ENCODE data around the gene GALR1. TPM values are rescaled to one million over a fixed set of nuclear protein-coding genes. Genes with fewer than 3 reads are reported as not detected.

Gene GALR1
- total and polyA plus RNA-seq, 10 donors, result not detected

DNA sequence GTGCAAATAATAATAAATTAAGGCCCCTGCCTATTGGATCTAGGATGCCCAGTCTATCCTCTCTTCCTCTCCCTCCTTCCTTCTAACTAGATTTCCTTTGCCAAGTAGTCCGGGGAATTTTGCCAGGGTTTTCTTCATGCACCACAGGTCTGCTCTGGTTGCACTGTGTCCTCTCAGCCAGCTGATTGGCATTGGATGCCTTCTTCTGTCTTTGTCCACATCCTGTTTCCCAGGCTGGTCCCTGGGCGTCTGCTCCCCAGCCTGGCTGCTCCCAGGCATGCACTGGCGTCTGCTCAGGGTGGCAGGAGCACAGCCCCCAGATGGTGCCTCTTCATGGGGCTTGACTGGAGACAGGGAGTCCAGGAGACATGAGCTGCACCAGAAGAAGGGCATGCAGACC lies 66.4 kb downstream of the GALR1 start:
- 61 to 83% (median 71%) methylated on average over 3 of the region's 3 CpGs for WGBS, 5 donors
- Histone ChIP-seq H3K9me3 (no peaks in the 10 kb centered on the region), H3K27me3 (replicated peaks in 1 of 7) (peaks cover 0 to 30% (median 0%) of the 10 kb centered on the region in 7 donors), H3K36me3 (no peaks in the 10 kb centered on the region), H3K4me1 (no peaks in the 10 kb centered on the region), H3K4me3 (no peak overlapping the region), H3K27ac (no peak overlapping the region)
- intact Hi-C loops (cut with DNase I; ENCODE audit: low total_unique reads), result no loop called here
- TF ChIP-seq, protein P1, sequence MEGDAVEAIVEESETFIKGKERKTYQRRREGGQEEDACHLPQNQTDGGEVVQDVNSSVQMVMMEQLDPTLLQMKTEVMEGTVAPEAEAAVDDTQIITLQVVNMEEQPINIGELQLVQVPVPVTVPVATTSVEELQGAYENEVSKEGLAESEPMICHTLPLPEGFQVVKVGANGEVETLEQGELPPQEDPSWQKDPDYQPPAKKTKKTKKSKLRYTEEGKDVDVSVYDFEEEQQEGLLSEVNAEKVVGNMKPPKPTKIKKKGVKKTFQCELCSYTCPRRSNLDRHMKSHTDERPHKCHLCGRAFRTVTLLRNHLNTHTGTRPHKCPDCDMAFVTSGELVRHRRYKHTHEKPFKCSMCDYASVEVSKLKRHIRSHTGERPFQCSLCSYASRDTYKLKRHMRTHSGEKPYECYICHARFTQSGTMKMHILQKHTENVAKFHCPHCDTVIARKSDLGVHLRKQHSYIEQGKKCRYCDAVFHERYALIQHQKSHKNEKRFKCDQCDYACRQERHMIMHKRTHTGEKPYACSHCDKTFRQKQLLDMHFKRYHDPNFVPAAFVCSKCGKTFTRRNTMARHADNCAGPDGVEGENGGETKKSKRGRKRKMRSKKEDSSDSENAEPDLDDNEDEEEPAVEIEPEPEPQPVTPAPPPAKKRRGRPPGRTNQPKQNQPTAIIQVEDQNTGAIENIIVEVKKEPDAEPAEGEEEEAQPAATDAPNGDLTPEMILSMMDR (IDR thresholded peaks at IDR 0.05 in 8 of 11, conservative IDR thresholded peaks at IDR 0.05 in 3 of 11), result no peak
- TF ChIP-seq POLR2A (IDR thresholded peaks at IDR 0.05) (no peak), POLR2AphosphoS5 (IDR thresholded peaks at IDR 0.05) (no peak)
- no peak for DNase-seq

DNA sequence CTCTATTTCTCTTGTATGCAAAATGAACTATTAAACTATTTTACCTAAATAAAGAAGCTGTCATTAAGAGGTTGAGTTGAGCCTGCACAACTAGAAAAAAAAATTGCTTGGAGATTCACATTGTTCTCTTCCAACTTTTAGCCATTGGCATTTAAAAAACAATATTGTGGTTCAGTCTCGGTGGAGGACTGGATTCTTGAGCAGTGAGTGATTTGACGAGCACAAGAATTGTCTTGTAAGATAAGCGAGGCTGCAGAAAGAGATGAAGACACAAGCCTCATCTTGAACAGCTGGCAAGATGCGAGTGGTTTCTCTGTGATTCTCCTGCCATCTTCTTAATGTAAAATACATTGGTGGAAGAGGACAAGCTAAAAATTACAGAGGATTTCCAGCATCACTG lies 67.0 kb downstream of the GALR1 start:
- no peaks in the 10 kb centered on the region for H3K9me3 ChIP-seq
- no peaks in the 10 kb centered on the region for H3K36me3 ChIP-seq
- peaks cover 0 to 33% (median 0%) of the 10 kb centered on the region in 7 donors for H3K27me3 ChIP-seq (replicated peaks in 1 of 7)
- H3K4me1 ChIP-seq, result no peaks in the 10 kb centered on the region
- H3K27ac ChIP-seq, result no peak overlapping the region
- H3K4me3 ChIP-seq, result no peak overlapping the region
- no peak for TF ChIP-seq POLR2A (IDR thresholded peaks at IDR 0.05)
- TF ChIP-seq, protein P1 (IDR thresholded peaks at IDR 0.05 in 8 of 11, conservative IDR thresholded peaks at IDR 0.05 in 3 of 11), result no peak
- no peak for TF ChIP-seq POLR2AphosphoS5 (IDR thresholded peaks at IDR 0.05)
- 83 to 93% (median 90%) methylated on average over 4 of the region's 4 CpGs for WGBS, 5 donors
- DNase-seq, result no peak
- intact Hi-C loops (cut with DNase I; ENCODE audit: low total_unique reads), result no loop called here

DNA sequence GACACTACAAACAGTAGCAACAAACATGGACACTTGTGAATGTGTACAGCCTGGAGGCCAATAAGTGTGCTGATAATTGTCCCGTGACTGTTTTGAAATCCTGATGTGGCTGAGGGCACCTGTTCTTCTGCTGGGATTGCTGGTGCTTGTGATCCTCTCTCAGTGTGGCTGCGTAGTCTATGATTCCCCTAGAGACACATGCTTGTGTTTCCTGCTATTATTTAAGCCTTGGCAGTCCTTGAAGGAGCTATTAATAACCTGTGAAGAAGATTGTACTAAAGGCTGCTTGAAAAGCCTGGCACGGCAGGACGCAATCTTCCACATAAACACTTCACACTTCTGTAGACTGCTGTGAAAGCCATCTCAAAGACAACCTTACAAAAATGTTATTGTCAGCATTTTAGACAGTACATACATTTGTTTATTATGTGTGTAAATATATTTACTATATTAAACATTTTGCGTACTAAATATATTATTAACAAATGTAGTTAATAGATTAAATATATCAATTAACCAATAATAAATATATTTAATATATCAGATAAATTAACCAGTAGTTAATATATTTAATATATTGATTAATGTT lies 71.4 kb downstream of the GALR1 start:
- H3K27ac ChIP-seq, result no peak overlapping the region
- H3K9me3 ChIP-seq, result no peaks in the 10 kb centered on the region
- 35 to 47% (median 44%) methylated on average over 5 of the region's 5 CpGs for WGBS, 5 donors
- intact Hi-C loops (cut with DNase I; ENCODE audit: low total_unique reads), result no loop called here
- DNase-seq, result no peak
- TF ChIP-seq POLR2A (IDR thresholded peaks at IDR 0.05) (no peak), POLR2AphosphoS5 (IDR thresholded peaks at IDR 0.05) (no peak)
- TF ChIP-seq, protein P1 (IDR thresholded peaks at IDR 0.05 in 8 of 11, conservative IDR thresholded peaks at IDR 0.05 in 3 of 11), result no peak
- no peak overlapping the region for H3K4me3 ChIP-seq
- H3K27me3 ChIP-seq (replicated peaks in 1 of 7), result peaks cover 0 to 53% (median 0%) of the 10 kb centered on the region in 7 donors
- H3K36me3 ChIP-seq, result no peaks in the 10 kb centered on the region
- H3K4me1 ChIP-seq, result no peaks in the 10 kb centered on the region

DNA sequence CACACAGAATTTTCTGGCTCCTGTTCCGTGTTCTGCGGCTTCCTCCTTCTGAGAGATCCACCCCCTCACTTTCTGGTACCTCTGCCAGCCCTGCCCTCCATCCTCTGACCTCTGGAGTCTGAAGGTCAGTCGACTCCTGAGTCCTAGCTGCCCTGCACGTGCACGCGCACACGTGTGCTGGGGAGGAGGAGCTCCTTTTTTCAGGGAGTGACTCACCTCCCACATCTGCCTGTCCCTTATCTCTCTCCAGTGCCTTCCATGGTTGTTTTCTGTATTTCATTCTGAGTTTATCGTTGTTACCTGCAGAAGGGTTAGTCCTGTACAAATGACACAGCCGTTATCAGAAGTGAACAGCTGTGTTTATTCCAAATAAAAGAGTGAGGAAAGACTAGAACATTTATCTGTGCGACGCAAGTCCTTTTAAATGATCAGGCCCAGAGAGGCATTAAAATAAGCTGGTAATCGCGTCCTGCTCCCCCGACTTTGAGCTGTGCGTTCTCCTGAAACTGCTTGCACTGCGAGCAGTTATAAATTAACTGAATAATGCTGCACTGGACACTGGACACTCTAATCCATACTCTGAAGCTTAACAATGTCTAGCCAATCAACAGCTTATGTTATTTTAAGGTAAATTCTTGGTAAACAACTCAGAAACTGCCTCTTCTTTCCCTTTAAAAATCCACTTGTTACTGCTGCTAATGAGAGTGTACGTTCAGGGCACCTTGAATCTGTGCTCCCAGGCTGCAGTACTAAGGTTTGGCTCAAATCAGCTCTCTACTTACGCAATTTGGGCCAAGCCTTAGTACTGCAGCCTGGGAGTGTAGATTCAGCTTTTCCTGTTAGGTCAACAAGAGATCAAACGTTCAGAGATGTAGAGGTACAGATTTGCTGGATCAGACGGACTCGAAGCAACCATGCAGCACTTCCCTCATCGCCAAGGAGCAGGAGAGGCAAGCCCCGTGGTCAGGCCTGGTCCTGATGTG lies 72.5 kb downstream of the GALR1 start:
- intact Hi-C loops (cut with DNase I; ENCODE audit: low total_unique reads), result no loop called here
- Histone ChIP-seq H3K9me3 (no peaks in the 10 kb centered on the region), H3K36me3 (no peaks in the 10 kb centered on the region), H3K4me3 (no peak overlapping the region), H3K27me3 (replicated peaks in 1 of 7) (peaks cover 0 to 53% (median 0%) of the 10 kb centered on the region in 7 donors), H3K27ac (no peak overlapping the region), H3K4me1 (no peaks in the 10 kb centered on the region)
- DNase-seq, result no peak
- WGBS, 5 donors, result 62 to 78% (median 75%) methylated on average over 23 of the region's 23 CpGs
- TF ChIP-seq, protein P1 (IDR thresholded peaks at IDR 0.05 in 8 of 11, conservative IDR thresholded peaks at IDR 0.05 in 3 of 11), result no peak
- TF ChIP-seq POLR2A (IDR thresholded peaks at IDR 0.05) (no peak), POLR2AphosphoS5 (IDR thresholded peaks at IDR 0.05) (no peak)

Data from spleen (tissue), 11 donors.